Retina (tissue), 1 donor: ENCODE results near the gene MITF.

Experiments used
- DNase-seq: peaks from one replicate; pipeline ENCODE4 v3.0.0-alpha.2; 2016

MITF gene

GRCh38 chr3:69729147-69729919, 9.9 kb upstream of the MITF start:
- DNase-seq, result no peak

GRCh38 chr3:69731080-69731479, 8.2 kb upstream of the MITF start:
- DNase-seq, result no peak

GRCh38 chr3:69735893-69736292, 3.4 kb upstream of the MITF start:
- DNase-seq, result no peak

GRCh38 chr3:69737392-69737791, 1.9 kb upstream of the MITF start:
- DNase-seq, result no peak

GRCh38 chr3:69738315-69738714, 949 bp upstream of the MITF start:
- no peak for DNase-seq

- no peak for DNase-seq
Observed at GRCh38 chr3:69738859-69739203, 433 bp upstream of the MITF start.

- peak; percentile 12 for DNase-seq
Observed at GRCh38 chr3:69740103-69741021, 1.1 kb downstream of the MITF start.

- no peak for DNase-seq
Observed at GRCh38 chr3:69741032-69741767, 1.9 kb downstream of the MITF start.

- no peak for DNase-seq
Observed at GRCh38 chr3:69742391-69742790, 3.1 kb downstream of the MITF start.

GRCh38 chr3:69743975-69744906, 5.0 kb downstream of the MITF start:
- DNase-seq, result no peak

- no peak for DNase-seq
Observed at GRCh38 chr3:69745505-69745904, 6.2 kb downstream of the MITF start.

GRCh38 chr3:69746119-69746518, 6.9 kb downstream of the MITF start:
- DNase-seq, result no peak

- DNase-seq, result no peak
Observed at GRCh38 chr3:69747511-69748258, 8.4 kb downstream of the MITF start.

GRCh38 chr3:69748503-69748902, 9.2 kb downstream of the MITF start:
- no peak for DNase-seq

GRCh38 chr3:69749461-69749860, 10.2 kb downstream of the MITF start:
- DNase-seq, result no peak

GRCh38 chr3:69750549-69750948, 11.3 kb downstream of the MITF start:
- DNase-seq, result no peak

- no peak for DNase-seq
Observed at GRCh38 chr3:69751074-69751476, 11.8 kb downstream of the MITF start.

- no peak for DNase-seq
Observed at GRCh38 chr3:69752241-69752640, 13.0 kb downstream of the MITF start.

- DNase-seq, result no peak
Observed at GRCh38 chr3:69753179-69753775, 14.0 kb downstream of the MITF start.

- no peak for DNase-seq
Observed at GRCh38 chr3:69755795-69756194, 16.5 kb downstream of the MITF start.
